GM12878 (cell line): Measurements from ENCODE around the gene KLHL26.

Experiments
- CREM ChIP-seq: IDR thresholded peaks from 2 replicates; pipeline ENCODE4 v1.6.1; 2014; ENCODE audit warnings: antibody characterized with exemption, low read depth
- IKZF2 ChIP-seq, 2 experiments: fragments of 450-650 bp; IDR thresholded peaks; 2 replicates each; pipeline ENCODE4 v1.6.1; 2017; ENCODE audit warnings: mild to moderate bottlenecking in 2 of 2, moderate library complexity in 2 of 2
- POLR2A ChIP-seq: IDR thresholded peaks from 2 replicates; pipeline ENCODE4 v1.6.1; 2011; ENCODE audit warnings: low read depth, mild to moderate bottlenecking, low read length
- SMAD1 ChIP-seq: fragments of 450-650 bp; IDR thresholded peaks from 2 replicates; pipeline ENCODE4 v1.6.1; 2018; ENCODE audit warnings: mild to moderate bottlenecking, low read depth; ENCODE audit not compliant: partially characterized antibody
- TAF1 ChIP-seq: IDR thresholded peaks from 2 replicates; pipeline ENCODE4 v1.6.1; 2011; ENCODE audit warnings: mild to moderate bottlenecking, low read depth, low read length, borderline replicate concordance
- ZBTB33 ChIP-seq: fragments of 450-650 bp; IDR thresholded peaks from 2 replicates; pipeline ENCODE4 v1.6.1; 2017; ENCODE audit warnings: mild to moderate bottlenecking

GRCh38 chr19:18650021-18650390, 13.2 kb downstream of the KLHL26 start:
- TF ChIP-seq ZBTB33 (no peak), IKZF2 (IDR thresholded peaks at IDR 0.05) (no peak), TAF1 (no peak), CREM (no peak), POLR2A (no peak), SMAD1 (no peak)
